Measurements from ENCODE around the gene DNAJC24.

Gene DNAJC24

DNA sequence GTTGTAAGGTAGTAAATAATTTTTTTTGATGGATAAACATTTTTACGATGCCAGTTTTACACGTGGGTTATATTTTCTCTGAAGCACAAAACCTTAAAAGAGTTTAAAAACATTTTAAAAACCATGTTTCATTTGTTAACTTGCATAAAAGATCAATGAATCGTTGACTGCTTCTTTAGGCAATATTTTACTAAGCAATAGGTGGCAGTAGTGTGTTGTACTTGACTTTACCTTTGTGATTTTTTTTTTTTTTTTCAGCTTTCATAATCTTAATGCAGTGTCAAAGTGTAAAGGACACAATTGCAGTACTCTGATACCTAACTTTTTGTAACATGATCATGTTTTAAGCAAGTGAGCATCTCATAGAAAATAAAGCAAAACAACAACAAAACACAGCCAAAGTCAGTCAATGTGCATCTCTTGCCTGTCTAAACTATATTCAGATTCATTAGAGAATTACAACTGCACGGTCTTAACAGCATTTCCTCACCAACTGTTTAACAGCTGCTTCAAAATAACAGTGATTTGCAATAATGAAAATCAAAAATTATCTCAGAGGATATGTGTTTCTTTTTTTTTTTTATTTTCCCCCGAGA lies 27.7 kb downstream of the DNAJC24 start:
- Histone ChIP-seq H2BK15ac (replicated peaks; ENCODE audit: low read depth) (no peak overlapping the region), H4K5ac (ENCODE audit: low read length) (no peak overlapping the region), H2BK5ac (ENCODE audit: low read length) (no peak overlapping the region), H2BK120ac (ENCODE audit: low read depth, low read length) (no peak overlapping the region), H3K27ac (ENCODE audit: low read depth, low read length) (no peak overlapping the region), H3K4me1 (ENCODE audit: control insufficient read depth, low read depth, low read length) (no peaks in the 10 kb centered on the region), H3K79me1 (ENCODE audit: low read length) (no peaks in the 10 kb centered on the region), H3K56ac (ENCODE audit: low read length) (no peak overlapping the region), H3K9ac (ENCODE audit: low read length) (no peak overlapping the region), H3K4me2 (ENCODE audit: low read length) (no peak overlapping the region), H3K18ac (ENCODE audit: low read length) (no peak overlapping the region), H2AK5ac (ENCODE audit: low read length) (no peak overlapping the region), H3K79me2 (ENCODE audit: control insufficient read depth, insufficient read depth, low read length) (no peaks in the 10 kb centered on the region), H4K8ac (ENCODE audit: low read depth, low read length) (no peak overlapping the region), H3K4ac (ENCODE audit: low read depth, low read length) (no peak overlapping the region), H3K23ac (ENCODE audit: low read length) (no peak overlapping the region), H3K27me3 (ENCODE audit: insufficient read depth, low read length, poor library complexity) (no peaks in the 10 kb centered on the region), H3K4me3 (ENCODE audit: low read length) (no peak overlapping the region), H3K36me3 (ENCODE audit: control insufficient read depth, insufficient read depth, low read length) (no peaks in the 10 kb centered on the region)
- DNase-seq = peak; percentile 18
- no CpG with 5 or more reads among the region's 5 CpGs for WGBS (ENCODE audit: extremely low coverage, insufficient coverage, low lambda C conversion rate)

DNA sequence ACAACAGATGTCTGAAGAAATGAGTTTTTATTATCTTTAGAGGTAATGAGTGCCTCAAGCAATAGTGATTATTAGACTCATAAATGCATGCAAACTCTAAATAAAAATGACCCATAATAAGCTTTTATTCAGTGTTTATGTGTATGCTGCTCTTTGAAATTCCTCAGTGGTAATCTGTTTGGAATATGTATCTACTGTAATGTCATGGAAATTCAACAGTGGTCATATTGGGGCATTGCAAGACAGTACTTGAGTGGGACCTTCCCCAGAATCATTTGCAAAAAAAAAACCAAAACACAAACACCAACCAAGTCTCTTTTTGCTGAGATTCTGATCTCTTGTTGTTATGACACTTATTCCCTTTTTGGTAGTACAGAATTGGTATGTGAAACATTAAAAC lies 35.0 kb downstream of the DNAJC24 start:
- no peaks in the 10 kb centered on the region for H3K27me3 ChIP-seq (ENCODE audit: insufficient read depth, low read length, poor library complexity)
- H3K4me3 ChIP-seq (ENCODE audit: low read length) = no peak overlapping the region
- no peak overlapping the region for H4K8ac ChIP-seq (ENCODE audit: low read depth, low read length)

DNA sequence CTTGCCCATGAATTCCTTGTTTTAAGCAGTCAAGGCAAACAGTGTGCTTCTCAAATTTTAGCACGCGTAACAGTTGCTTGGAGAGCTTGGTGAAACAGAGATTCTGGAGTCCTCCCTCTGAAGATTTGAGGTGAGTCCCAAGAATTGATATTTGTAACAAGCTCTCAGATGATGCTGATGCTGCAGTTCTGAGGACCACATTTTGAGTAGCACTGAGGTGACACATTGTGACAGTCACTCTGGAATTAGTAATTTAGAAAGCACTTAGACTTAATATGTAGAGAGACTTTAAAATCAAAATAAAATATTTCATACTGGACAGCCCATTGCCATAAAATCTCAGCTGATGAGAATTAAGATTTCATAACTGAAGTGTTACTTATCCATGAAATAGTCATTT lies 38.5 kb downstream of the DNAJC24 start:
- no peak overlapping the region for H3K4me3 ChIP-seq (ENCODE audit: low read length)
- H3K9ac ChIP-seq (ENCODE audit: low read length) = no peak overlapping the region
- H2BK5ac ChIP-seq (ENCODE audit: low read length) = no peak overlapping the region
- no peak overlapping the region for H3K18ac ChIP-seq (ENCODE audit: low read length)
- no peak overlapping the region for H3K56ac ChIP-seq (ENCODE audit: low read length)
- DNase-seq = no peak
- no peak overlapping the region for H3K27ac ChIP-seq (ENCODE audit: low read depth, low read length)
- WGBS (ENCODE audit: extremely low coverage, insufficient coverage, low lambda C conversion rate) = no CpG with 5 or more reads among the region's 2 CpGs
- no peaks in the 10 kb centered on the region for H3K79me1 ChIP-seq (ENCODE audit: low read length)
- no peak overlapping the region for H3K23ac ChIP-seq (ENCODE audit: low read length)
- H3K4me1 ChIP-seq (ENCODE audit: control insufficient read depth, low read depth, low read length) = no peaks in the 10 kb centered on the region
- no peak overlapping the region for H4K8ac ChIP-seq (ENCODE audit: low read depth, low read length)
- no peak overlapping the region for H3K4me2 ChIP-seq (ENCODE audit: low read length)
- no peak overlapping the region for H4K5ac ChIP-seq (ENCODE audit: low read length)
- no peaks in the 10 kb centered on the region for H3K27me3 ChIP-seq (ENCODE audit: insufficient read depth, low read length, poor library complexity)
- no peak overlapping the region for H2AK5ac ChIP-seq (ENCODE audit: low read length)
- no peaks in the 10 kb centered on the region for H3K36me3 ChIP-seq (ENCODE audit: control insufficient read depth, insufficient read depth, low read length)
- H3K4ac ChIP-seq (ENCODE audit: low read depth, low read length) = no peak overlapping the region
- H2BK15ac ChIP-seq (replicated peaks; ENCODE audit: low read depth) = no peak overlapping the region
- H3K79me2 ChIP-seq (ENCODE audit: control insufficient read depth, insufficient read depth, low read length) = no peaks in the 10 kb centered on the region
- H2BK120ac ChIP-seq (ENCODE audit: low read depth, low read length) = no peak overlapping the region

More for the DNA sequence above, 35.0 kb downstream of the DNAJC24 start:
- Histone ChIP-seq H2AK5ac (ENCODE audit: low read length) (no peak overlapping the region), H3K4me2 (ENCODE audit: low read length) (no peak overlapping the region), H4K5ac (ENCODE audit: low read length) (no peak overlapping the region), H3K23ac (ENCODE audit: low read length) (no peak overlapping the region), H3K18ac (ENCODE audit: low read length) (no peak overlapping the region), H3K36me3 (ENCODE audit: control insufficient read depth, insufficient read depth, low read length) (no peaks in the 10 kb centered on the region), H3K4me1 (ENCODE audit: control insufficient read depth, low read depth, low read length) (no peaks in the 10 kb centered on the region), H2BK120ac (ENCODE audit: low read depth, low read length) (no peak overlapping the region), H2BK15ac (replicated peaks; ENCODE audit: low read depth) (no peak overlapping the region), H3K9ac (ENCODE audit: low read length) (no peak overlapping the region), H3K79me2 (ENCODE audit: control insufficient read depth, insufficient read depth, low read length) (no peaks in the 10 kb centered on the region), H3K79me1 (ENCODE audit: low read length) (no peaks in the 10 kb centered on the region), H3K27ac (ENCODE audit: low read depth, low read length) (no peak overlapping the region), H2BK5ac (ENCODE audit: low read length) (no peak overlapping the region), H3K56ac (ENCODE audit: low read length) (no peak overlapping the region), H3K4ac (ENCODE audit: low read depth, low read length) (no peak overlapping the region)
- DNase-seq = no peak

DNA sequence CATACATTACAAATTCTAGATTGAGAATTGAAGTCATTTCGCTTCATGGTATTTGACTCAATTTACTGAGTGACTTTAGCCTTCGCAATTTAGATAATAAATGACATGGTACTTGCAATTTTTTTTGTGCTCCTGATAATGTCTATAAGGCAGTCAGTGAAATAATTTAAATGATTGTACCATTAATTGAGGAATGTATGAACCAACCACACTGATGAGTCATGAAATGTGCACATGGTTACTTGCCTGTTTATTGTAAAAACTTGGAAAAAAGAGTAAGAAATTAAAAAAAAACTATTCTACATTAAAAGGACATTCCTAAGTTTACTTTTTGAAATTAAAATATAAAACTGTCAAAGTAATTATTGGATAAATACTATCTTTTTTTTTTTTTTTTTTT lies 43.3 kb downstream of the DNAJC24 start:
- H2BK5ac ChIP-seq (ENCODE audit: low read length) = no peak overlapping the region
- no CpG with 5 or more reads among the region's 2 CpGs for WGBS (ENCODE audit: extremely low coverage, insufficient coverage, low lambda C conversion rate)
- H3K4me3 ChIP-seq (ENCODE audit: low read length) = no peak overlapping the region
- no peaks in the 10 kb centered on the region for H3K36me3 ChIP-seq (ENCODE audit: control insufficient read depth, insufficient read depth, low read length)
- no peak overlapping the region for H3K18ac ChIP-seq (ENCODE audit: low read length)
- H2BK15ac ChIP-seq (replicated peaks; ENCODE audit: low read depth) = no peak overlapping the region
- H3K4me2 ChIP-seq (ENCODE audit: low read length) = no peak overlapping the region
- H3K9ac ChIP-seq (ENCODE audit: low read length) = no peak overlapping the region
- no peaks in the 10 kb centered on the region for H3K79me2 ChIP-seq (ENCODE audit: control insufficient read depth, insufficient read depth, low read length)
- no peak overlapping the region for H3K4ac ChIP-seq (ENCODE audit: low read depth, low read length)
- no peaks in the 10 kb centered on the region for H3K79me1 ChIP-seq (ENCODE audit: low read length)
- H3K23ac ChIP-seq (ENCODE audit: low read length) = no peak overlapping the region
- H4K8ac ChIP-seq (ENCODE audit: low read depth, low read length) = no peak overlapping the region
- H3K56ac ChIP-seq (ENCODE audit: low read length) = no peak overlapping the region
- H2AK5ac ChIP-seq (ENCODE audit: low read length) = no peak overlapping the region
- H3K27me3 ChIP-seq (ENCODE audit: insufficient read depth, low read length, poor library complexity) = no peaks in the 10 kb centered on the region
- no peak overlapping the region for H2BK120ac ChIP-seq (ENCODE audit: low read depth, low read length)
- H3K4me1 ChIP-seq (ENCODE audit: control insufficient read depth, low read depth, low read length) = peaks cover 1% of the 10 kb centered on the region
- H3K27ac ChIP-seq (ENCODE audit: low read depth, low read length) = no peak overlapping the region
- H4K5ac ChIP-seq (ENCODE audit: low read length) = no peak overlapping the region
- DNase-seq = no peak

DNA sequence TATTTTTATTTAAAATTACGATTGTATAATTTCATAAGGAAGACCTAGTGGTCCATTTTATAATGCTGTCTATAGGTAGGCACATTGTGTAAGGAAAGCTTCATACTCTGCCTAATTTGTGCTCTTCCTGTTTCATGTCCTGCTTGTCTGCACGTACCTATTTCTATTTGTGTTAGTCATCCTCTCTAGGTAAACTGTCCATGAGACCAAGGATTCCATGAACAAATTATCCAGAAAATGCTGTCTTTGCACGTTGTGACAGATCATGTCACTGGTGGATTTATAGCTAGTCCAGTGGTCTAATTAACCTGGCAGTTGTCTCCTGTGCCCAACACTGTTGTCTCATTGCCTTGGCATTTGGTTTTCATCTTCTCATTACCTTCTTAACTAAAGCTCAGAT lies 44.7 kb downstream of the DNAJC24 start:
- Histone ChIP-seq H3K27me3 (ENCODE audit: insufficient read depth, low read length, poor library complexity) (no peaks in the 10 kb centered on the region), H3K36me3 (ENCODE audit: control insufficient read depth, insufficient read depth, low read length) (no peaks in the 10 kb centered on the region), H3K56ac (ENCODE audit: low read length) (no peak overlapping the region), H3K79me1 (ENCODE audit: low read length) (no peaks in the 10 kb centered on the region), H3K18ac (ENCODE audit: low read length) (no peak overlapping the region), H3K79me2 (ENCODE audit: control insufficient read depth, insufficient read depth, low read length) (no peaks in the 10 kb centered on the region), H2BK5ac (ENCODE audit: low read length) (no peak overlapping the region), H4K5ac (ENCODE audit: low read length) (no peak overlapping the region), H3K4me1 (ENCODE audit: control insufficient read depth, low read depth, low read length) (peaks cover 1% of the 10 kb centered on the region), H3K9ac (ENCODE audit: low read length) (no peak overlapping the region), H2AK5ac (ENCODE audit: low read length) (no peak overlapping the region), H2BK120ac (ENCODE audit: low read depth, low read length) (no peak overlapping the region), H3K4me3 (ENCODE audit: low read length) (no peak overlapping the region), H3K4ac (ENCODE audit: low read depth, low read length) (no peak overlapping the region), H3K4me2 (ENCODE audit: low read length) (no peak overlapping the region), H2BK15ac (replicated peaks; ENCODE audit: low read depth) (no peak overlapping the region), H3K27ac (ENCODE audit: low read depth, low read length) (no peak overlapping the region), H3K23ac (ENCODE audit: low read length) (no peak overlapping the region), H4K8ac (ENCODE audit: low read depth, low read length) (no peak overlapping the region)
- 100% methylated on average over 1 of the region's 3 CpGs for WGBS (ENCODE audit: extremely low coverage, insufficient coverage, low lambda C conversion rate)
- DNase-seq = no peak

DNA sequence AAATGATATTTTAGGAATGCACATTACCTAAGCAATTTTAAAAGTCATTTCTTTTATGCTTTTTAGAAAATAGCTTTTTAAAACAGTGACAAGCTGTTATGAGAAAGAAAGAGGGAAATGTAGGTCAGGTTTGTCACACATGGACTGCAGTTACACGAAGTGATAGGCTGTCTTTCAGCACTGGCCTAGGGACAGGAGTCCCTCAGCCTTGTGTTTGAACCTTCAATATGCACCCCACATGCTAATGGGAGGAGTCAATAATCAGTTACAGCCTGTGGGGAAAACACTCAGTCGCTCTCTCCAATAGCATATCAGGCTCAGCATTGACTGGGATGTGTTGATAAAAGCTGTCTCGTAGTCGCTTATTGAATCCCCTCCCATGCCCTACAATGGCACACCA lies 45.8 kb downstream of the DNAJC24 start:
- no peaks in the 10 kb centered on the region for H3K36me3 ChIP-seq (ENCODE audit: control insufficient read depth, insufficient read depth, low read length)
- H4K8ac ChIP-seq (ENCODE audit: low read depth, low read length) = no peak overlapping the region
- H3K56ac ChIP-seq (ENCODE audit: low read length) = no peak overlapping the region
- no peak overlapping the region for H2AK5ac ChIP-seq (ENCODE audit: low read length)
- H4K5ac ChIP-seq (ENCODE audit: low read length) = no peak overlapping the region
- no peak overlapping the region for H3K18ac ChIP-seq (ENCODE audit: low read length)
- WGBS (ENCODE audit: extremely low coverage, insufficient coverage, low lambda C conversion rate) = no CpG with 5 or more reads among the region's 4 CpGs
- H3K27ac ChIP-seq (ENCODE audit: low read depth, low read length) = no peak overlapping the region
- no peaks in the 10 kb centered on the region for H3K79me1 ChIP-seq (ENCODE audit: low read length)
- no peaks in the 10 kb centered on the region for H3K79me2 ChIP-seq (ENCODE audit: control insufficient read depth, insufficient read depth, low read length)
- no peaks in the 10 kb centered on the region for H3K27me3 ChIP-seq (ENCODE audit: insufficient read depth, low read length, poor library complexity)
- H3K4me2 ChIP-seq (ENCODE audit: low read length) = no peak overlapping the region
- no peak overlapping the region for H3K4me3 ChIP-seq (ENCODE audit: low read length)
- no peak overlapping the region for H3K23ac ChIP-seq (ENCODE audit: low read length)
- no peak overlapping the region for H2BK15ac ChIP-seq (replicated peaks; ENCODE audit: low read depth)
- no peak overlapping the region for H2BK120ac ChIP-seq (ENCODE audit: low read depth, low read length)
- no peak overlapping the region for H3K4ac ChIP-seq (ENCODE audit: low read depth, low read length)
- H3K4me1 ChIP-seq (ENCODE audit: control insufficient read depth, low read depth, low read length) = peaks cover 1% of the 10 kb centered on the region
- H3K9ac ChIP-seq (ENCODE audit: low read length) = no peak overlapping the region
- H2BK5ac ChIP-seq (ENCODE audit: low read length) = no peak overlapping the region
- no peak for DNase-seq
